ENCODE data around the gene KIF4A.

The KIF4A gene

DNA sequence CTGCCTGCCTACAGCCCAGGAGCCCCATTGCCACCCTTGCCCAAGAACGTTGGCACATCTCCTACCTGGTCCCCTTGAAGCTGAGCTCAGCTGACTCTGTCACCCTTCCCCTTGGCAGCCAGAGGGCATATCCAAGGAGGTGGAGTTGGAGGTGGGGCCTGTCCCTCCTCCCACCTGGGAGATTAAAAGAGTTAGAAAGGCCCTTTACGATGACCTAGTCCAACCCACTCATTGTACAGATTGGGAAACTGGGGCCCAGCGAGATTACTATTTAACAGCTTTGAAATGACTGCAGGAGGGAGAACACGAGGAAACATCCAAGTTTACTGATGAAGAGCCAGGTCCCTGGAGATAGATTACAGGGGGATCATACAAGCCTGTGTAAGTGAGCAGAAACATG is 29.8 kb upstream of the KIF4A start, which contains the start of gene P2RY4:
P2RY4 (minus strand) TSS at position 101 of the 400 bp plus-strand sequence. CDS start 580 bp downstream, outside the sequence.
- Histone ChIP-seq H3K27me3 (ENCODE audit: insufficient read depth, poor library complexity, severe bottlenecking) (no peaks in the 10 kb centered on the region), H3K4me3 (replicated peaks; ENCODE audit: insufficient read depth, low read length) (no peak within 1 kb of the TSS), H3K27ac (replicated peaks) (no peak within 1 kb of the TSS)
- TF ChIP-seq, protein P1, sequence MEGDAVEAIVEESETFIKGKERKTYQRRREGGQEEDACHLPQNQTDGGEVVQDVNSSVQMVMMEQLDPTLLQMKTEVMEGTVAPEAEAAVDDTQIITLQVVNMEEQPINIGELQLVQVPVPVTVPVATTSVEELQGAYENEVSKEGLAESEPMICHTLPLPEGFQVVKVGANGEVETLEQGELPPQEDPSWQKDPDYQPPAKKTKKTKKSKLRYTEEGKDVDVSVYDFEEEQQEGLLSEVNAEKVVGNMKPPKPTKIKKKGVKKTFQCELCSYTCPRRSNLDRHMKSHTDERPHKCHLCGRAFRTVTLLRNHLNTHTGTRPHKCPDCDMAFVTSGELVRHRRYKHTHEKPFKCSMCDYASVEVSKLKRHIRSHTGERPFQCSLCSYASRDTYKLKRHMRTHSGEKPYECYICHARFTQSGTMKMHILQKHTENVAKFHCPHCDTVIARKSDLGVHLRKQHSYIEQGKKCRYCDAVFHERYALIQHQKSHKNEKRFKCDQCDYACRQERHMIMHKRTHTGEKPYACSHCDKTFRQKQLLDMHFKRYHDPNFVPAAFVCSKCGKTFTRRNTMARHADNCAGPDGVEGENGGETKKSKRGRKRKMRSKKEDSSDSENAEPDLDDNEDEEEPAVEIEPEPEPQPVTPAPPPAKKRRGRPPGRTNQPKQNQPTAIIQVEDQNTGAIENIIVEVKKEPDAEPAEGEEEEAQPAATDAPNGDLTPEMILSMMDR (IDR thresholded peaks at IDR 0.05; ENCODE audit: insufficient read depth, low read length) = no peak
- TF ChIP-seq SPI1 (IDR thresholded peaks at IDR 0.05; ENCODE audit: borderline replicate concordance, low read depth) = no peak
- TF ChIP-seq GABPA (IDR thresholded peaks at IDR 0.05; ENCODE audit: low read depth) = no peak
- TF ChIP-seq, protein P2, sequence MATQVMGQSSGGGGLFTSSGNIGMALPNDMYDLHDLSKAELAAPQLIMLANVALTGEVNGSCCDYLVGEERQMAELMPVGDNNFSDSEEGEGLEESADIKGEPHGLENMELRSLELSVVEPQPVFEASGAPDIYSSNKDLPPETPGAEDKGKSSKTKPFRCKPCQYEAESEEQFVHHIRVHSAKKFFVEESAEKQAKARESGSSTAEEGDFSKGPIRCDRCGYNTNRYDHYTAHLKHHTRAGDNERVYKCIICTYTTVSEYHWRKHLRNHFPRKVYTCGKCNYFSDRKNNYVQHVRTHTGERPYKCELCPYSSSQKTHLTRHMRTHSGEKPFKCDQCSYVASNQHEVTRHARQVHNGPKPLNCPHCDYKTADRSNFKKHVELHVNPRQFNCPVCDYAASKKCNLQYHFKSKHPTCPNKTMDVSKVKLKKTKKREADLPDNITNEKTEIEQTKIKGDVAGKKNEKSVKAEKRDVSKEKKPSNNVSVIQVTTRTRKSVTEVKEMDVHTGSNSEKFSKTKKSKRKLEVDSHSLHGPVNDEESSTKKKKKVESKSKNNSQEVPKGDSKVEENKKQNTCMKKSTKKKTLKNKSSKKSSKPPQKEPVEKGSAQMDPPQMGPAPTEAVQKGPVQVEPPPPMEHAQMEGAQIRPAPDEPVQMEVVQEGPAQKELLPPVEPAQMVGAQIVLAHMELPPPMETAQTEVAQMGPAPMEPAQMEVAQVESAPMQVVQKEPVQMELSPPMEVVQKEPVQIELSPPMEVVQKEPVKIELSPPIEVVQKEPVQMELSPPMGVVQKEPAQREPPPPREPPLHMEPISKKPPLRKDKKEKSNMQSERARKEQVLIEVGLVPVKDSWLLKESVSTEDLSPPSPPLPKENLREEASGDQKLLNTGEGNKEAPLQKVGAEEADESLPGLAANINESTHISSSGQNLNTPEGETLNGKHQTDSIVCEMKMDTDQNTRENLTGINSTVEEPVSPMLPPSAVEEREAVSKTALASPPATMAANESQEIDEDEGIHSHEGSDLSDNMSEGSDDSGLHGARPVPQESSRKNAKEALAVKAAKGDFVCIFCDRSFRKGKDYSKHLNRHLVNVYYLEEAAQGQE (IDR thresholded peaks at IDR 0.05; ENCODE audit: insufficient replicate concordance, low read depth) = no peak
- TF ChIP-seq POLR2AphosphoS5 (IDR thresholded peaks at IDR 0.05; ENCODE audit: low read depth) = no peak
- no peak for DNase-seq (ENCODE audit: low read depth in 1 of 2, low spot score in 1 of 2)

DNA sequence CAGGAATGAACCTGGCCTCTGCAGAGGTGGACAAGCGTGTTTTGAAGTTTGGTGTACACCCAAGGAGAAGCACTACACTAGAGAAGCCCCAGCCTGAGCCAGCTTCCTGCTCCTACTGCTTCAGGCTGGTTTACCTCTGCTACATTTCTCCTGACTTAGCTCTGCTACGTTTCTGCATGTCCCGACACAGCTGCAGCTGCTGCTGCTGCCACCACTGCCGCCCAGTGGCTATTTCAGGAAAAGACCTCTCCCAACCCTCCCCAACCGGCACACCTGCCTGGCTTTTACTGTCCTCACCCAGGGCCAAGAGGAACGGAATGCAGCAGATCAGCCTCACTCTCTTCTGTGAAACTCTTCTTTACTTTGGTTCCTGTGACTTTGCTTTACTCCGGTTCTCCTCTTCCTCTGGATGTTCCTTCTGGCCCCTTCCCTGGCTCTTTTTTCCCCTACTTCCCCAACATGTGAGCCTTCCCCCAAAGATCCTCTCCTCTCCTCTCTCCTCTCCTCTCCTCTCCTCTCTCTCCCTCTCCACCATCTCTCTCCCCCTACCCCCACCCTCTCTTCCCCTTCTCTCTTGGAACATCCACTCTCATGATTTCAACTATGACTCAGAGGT is 26.8 kb upstream of the KIF4A start:
- H3K27ac ChIP-seq (replicated peaks) = no peak overlapping the region
- peak in 1 of 2 experiments; percentile 30 for DNase-seq (ENCODE audit: low read depth in 1 of 2, low spot score in 1 of 2)
- H3K27me3 ChIP-seq (ENCODE audit: insufficient read depth, poor library complexity, severe bottlenecking) = no peaks in the 10 kb centered on the region
- no peak for TF ChIP-seq GABPA (IDR thresholded peaks at IDR 0.05; ENCODE audit: low read depth)
- TF ChIP-seq, protein P1 (IDR thresholded peaks at IDR 0.05; ENCODE audit: insufficient read depth, low read length) = peak; percentile 23
- TF ChIP-seq, protein P2 (IDR thresholded peaks at IDR 0.05; ENCODE audit: insufficient replicate concordance, low read depth) = no peak
- no peak for TF ChIP-seq POLR2AphosphoS5 (IDR thresholded peaks at IDR 0.05; ENCODE audit: low read depth)
- H3K4me3 ChIP-seq (replicated peaks; ENCODE audit: insufficient read depth, low read length) = no peak overlapping the region

DNA sequence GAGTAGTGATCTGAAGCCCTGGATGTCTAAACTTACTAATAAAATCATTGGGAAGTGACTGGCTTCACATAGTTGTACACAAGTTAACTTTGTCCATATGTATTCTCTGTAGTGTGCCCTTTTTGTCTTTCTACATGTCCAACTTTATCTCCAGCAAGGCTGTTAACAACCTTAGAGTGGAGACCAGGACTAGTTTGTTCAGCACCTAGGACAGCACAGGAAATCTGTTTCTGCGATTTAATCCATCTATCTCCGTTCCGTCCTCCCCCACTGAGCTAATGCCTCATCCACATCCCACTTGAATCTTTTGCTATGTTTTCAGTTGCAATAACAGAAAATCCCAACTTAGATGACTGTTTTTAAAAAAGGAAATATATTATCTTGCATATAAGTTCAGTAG is 25.1 kb upstream of the KIF4A start:
- no peak overlapping the region for H3K4me3 ChIP-seq (replicated peaks; ENCODE audit: insufficient read depth, low read length)
- no peak for DNase-seq (ENCODE audit: low read depth in 1 of 2, low spot score in 1 of 2)
- H3K27ac ChIP-seq (replicated peaks) = no peak overlapping the region
- TF ChIP-seq, protein P2 (IDR thresholded peaks at IDR 0.05; ENCODE audit: insufficient replicate concordance, low read depth) = peak; percentile 89
- TF ChIP-seq, protein P1 (IDR thresholded peaks at IDR 0.05; ENCODE audit: insufficient read depth, low read length) = no peak
- no peaks in the 10 kb centered on the region for H3K27me3 ChIP-seq (ENCODE audit: insufficient read depth, poor library complexity, severe bottlenecking)
